Loucy (cell line): Measurements from ENCODE around the gene CREB3L2.
"Not testable (repeated sequence)": the region's sequence is repeated elsewhere in the genome, so short reads cannot be mapped to it uniquely, and the experiment has no call there.

Experiments used
- H2AFZ ChIP-seq: fragments of 200-600 bp; sonication (generic); 2 replicates; pipeline ENCODE4 v1.6.0; 2016; ENCODE audit warnings: antibody characterized with exemption, mild to moderate bottlenecking, low read length, moderate library complexity
- H3F3A ChIP-seq: fragments of 200-600 bp; 2 replicates; pipeline ENCODE4 v1.6.0; 2016; ENCODE audit warnings: antibody characterized with exemption, low read depth, mild to moderate bottlenecking
- H3K27me3 ChIP-seq: fragments of 200-600 bp; sonication (generic); 2 replicates; pipeline ENCODE4 v1.6.1; 2014; ENCODE audit warnings: low read length, mild to moderate bottlenecking; ENCODE audit not compliant: insufficient read depth, poor library complexity, severe bottlenecking
- H3K36me3 ChIP-seq: fragments of 200-600 bp; sonication (generic); 2 replicates; pipeline ENCODE4 v1.6.1; 2016; ENCODE audit warnings: low read length; ENCODE audit not compliant: insufficient read depth
- H3K4me1 ChIP-seq: fragments of 200-600 bp; sonication (generic); 2 replicates; pipeline ENCODE4 v1.5.1; 2014; ENCODE audit warnings: low read length, mild to moderate bottlenecking; ENCODE audit not compliant: insufficient read depth, poor library complexity, severe bottlenecking
- H3K4me2 ChIP-seq: fragments of 200-600 bp; sonication (generic); 2 replicates; pipeline ENCODE4 v1.6.0; 2014; ENCODE audit warnings: antibody characterized with exemption, low read length, low read depth, mild to moderate bottlenecking; ENCODE audit not compliant: poor library complexity, severe bottlenecking
- H3K4me3 ChIP-seq: fragments of 200-600 bp; sonication (generic); 2 replicates; pipeline ENCODE4 v1.5.1; 2014; ENCODE audit warnings: low read length, mild to moderate bottlenecking, mixed read lengths; ENCODE audit not compliant: poor library complexity, severe bottlenecking
- H3K79me2 ChIP-seq: fragments of 200-600 bp; sonication (generic); 2 replicates; pipeline ENCODE4 v1.6.1; 2014; ENCODE audit warnings: low read length; ENCODE audit not compliant: insufficient read depth
- H3K9ac ChIP-seq: fragments of 200-600 bp; sonication (generic); 2 replicates; pipeline ENCODE4 v1.6.0; 2014; ENCODE audit warnings: mild to moderate bottlenecking, low read depth, low read length, moderate library complexity; ENCODE audit not compliant: poor library complexity, severe bottlenecking
- H3K9me2 ChIP-seq: fragments of 200-600 bp; sonication (generic); replicated peaks from 2 replicates; pipeline ENCODE4 v1.6.1; 2016; ENCODE audit warnings: low read depth, low read length, mixed read lengths
- H3K9me3 ChIP-seq: fragments of 200-600 bp; sonication (generic); 2 replicates; pipeline ENCODE4 v1.6.1; 2014; ENCODE audit warnings: mild to moderate bottlenecking, antibody characterized with exemption, low read length, low read depth; ENCODE audit not compliant: insufficient read depth
- H4K20me1 ChIP-seq: fragments of 200-600 bp; sonication (generic); 2 replicates; pipeline ENCODE4 v1.6.0; 2014; ENCODE audit warnings: antibody characterized with exemption, low read length, mild to moderate bottlenecking; ENCODE audit not compliant: insufficient read depth, poor library complexity, severe bottlenecking
- EZH2phosphoT487 ChIP-seq: fragments of 200-600 bp; IDR thresholded peaks from 2 replicates; pipeline ENCODE4 v1.6.1; 2018; ENCODE audit warnings: antibody characterized with exemption, mild to moderate bottlenecking, moderate library complexity, borderline replicate concordance
- TF ChIP-seq, protein P1 (sequence below): fragments of 200-600 bp; sonication (generic); conservative IDR thresholded peaks from 2 replicates; pipeline ENCODE4 v1.5.1; 2014; ENCODE audit warnings: mild to moderate bottlenecking, antibody characterized with exemption, low read length

Gene CREB3L2

DNA sequence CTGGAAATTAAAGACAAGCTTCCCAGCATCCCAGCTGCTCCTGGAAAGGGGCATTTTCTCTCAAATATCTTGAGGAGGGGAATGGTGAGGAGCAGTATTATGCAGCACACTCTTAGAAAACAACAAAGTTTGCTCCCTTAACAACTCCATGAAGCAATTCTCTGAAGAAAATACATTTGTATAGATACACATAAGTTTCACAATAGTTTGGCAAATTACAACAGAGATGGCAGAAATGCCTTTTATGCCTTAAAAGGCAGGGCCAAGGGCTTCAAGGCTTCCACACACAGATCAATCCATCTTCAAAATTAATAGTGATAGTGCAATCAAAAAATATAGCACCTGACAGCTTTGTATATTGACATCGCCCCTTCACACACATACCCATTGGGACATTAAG, 167.3 kb downstream of the CREB3L2 start:
- Histone ChIP-seq H3K4me1 (no peaks in the 10 kb centered on the region), H3K9me2 (no peaks in the 10 kb centered on the region), H2AFZ (no peak overlapping the region), H3K4me2 (no peak overlapping the region), H3K4me3 (no peak overlapping the region), H3F3A (no peaks in the 10 kb centered on the region), H4K20me1 (no peaks in the 10 kb centered on the region), H3K79me2 (no peaks in the 10 kb centered on the region), H3K9me3 (peaks cover 5% of the 10 kb centered on the region; the same call in 1 of the 2 replicates), H3K9ac (no peak overlapping the region), H3K36me3 (no peaks in the 10 kb centered on the region), H3K27me3 (no peaks in the 10 kb centered on the region)
- TF ChIP-seq EZH2phosphoT487: no peak
- TF ChIP-seq, protein P1, sequence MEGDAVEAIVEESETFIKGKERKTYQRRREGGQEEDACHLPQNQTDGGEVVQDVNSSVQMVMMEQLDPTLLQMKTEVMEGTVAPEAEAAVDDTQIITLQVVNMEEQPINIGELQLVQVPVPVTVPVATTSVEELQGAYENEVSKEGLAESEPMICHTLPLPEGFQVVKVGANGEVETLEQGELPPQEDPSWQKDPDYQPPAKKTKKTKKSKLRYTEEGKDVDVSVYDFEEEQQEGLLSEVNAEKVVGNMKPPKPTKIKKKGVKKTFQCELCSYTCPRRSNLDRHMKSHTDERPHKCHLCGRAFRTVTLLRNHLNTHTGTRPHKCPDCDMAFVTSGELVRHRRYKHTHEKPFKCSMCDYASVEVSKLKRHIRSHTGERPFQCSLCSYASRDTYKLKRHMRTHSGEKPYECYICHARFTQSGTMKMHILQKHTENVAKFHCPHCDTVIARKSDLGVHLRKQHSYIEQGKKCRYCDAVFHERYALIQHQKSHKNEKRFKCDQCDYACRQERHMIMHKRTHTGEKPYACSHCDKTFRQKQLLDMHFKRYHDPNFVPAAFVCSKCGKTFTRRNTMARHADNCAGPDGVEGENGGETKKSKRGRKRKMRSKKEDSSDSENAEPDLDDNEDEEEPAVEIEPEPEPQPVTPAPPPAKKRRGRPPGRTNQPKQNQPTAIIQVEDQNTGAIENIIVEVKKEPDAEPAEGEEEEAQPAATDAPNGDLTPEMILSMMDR: no peak

DNA sequence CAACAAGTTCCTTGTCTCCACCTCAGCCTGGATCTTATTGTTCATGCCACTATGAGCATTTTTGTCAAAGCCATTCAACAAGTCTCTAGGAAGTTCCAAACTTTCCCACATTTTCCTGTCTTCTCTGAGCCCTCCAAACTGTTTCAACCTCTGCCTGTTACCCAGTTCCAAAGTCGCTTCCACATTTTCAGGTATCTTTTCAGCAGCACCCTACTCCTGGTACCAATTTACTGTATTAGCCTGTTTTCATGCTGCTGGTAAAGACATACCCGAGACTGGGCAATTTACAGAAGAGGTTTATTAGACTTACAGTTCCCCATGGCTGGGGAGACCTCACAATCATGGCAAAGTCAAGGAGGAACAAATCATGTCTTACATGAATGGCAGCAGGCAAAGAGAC, 168.9 kb downstream of the CREB3L2 start:
- not testable (repeated sequence) for H2AFZ ChIP-seq, H3F3A ChIP-seq, H3K4me1 ChIP-seq, H3K27me3 ChIP-seq, H3K4me3 ChIP-seq, H3K36me3 ChIP-seq, H3K79me2 ChIP-seq, H3K9ac ChIP-seq, H3K9me3 ChIP-seq, H4K20me1 ChIP-seq, H3K4me2 ChIP-seq, H3K9me2 ChIP-seq

DNA sequence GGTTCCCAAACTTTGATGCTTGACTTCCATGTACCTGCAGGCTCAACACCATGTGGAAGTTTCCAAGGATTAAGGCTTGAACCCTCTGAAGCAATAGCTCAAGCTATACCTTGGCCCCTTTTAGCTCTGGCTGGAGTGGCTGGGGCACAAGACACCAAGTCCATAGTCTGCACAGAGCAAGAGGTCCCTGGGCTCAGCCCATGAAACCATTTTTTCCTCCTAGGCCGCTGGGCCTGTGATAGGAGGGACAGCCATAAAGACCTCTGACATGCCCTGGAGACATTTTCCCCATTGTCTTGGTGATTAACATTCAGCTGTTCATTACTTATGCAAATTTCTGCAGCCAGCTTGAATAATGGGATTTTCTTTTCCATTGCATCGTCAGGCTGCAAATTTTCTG, 169.5 kb downstream of the CREB3L2 start:
- Histone ChIP-seq H3F3A (no peaks in the 10 kb centered on the region), H3K9me3 (peaks cover 5% of the 10 kb centered on the region; the same call in 1 of the 2 replicates), H3K79me2 (no peaks in the 10 kb centered on the region), H2AFZ (no peak overlapping the region), H3K4me3 (no peak overlapping the region), H3K9me2 (no peaks in the 10 kb centered on the region), H3K36me3 (no peaks in the 10 kb centered on the region), H4K20me1 (no peaks in the 10 kb centered on the region), H3K27me3 (no peaks in the 10 kb centered on the region), H3K4me1 (no peaks in the 10 kb centered on the region), H3K4me2 (no peak overlapping the region), H3K9ac (no peak overlapping the region)
- no peak for TF ChIP-seq EZH2phosphoT487
- TF ChIP-seq, protein P1: no peak

DNA sequence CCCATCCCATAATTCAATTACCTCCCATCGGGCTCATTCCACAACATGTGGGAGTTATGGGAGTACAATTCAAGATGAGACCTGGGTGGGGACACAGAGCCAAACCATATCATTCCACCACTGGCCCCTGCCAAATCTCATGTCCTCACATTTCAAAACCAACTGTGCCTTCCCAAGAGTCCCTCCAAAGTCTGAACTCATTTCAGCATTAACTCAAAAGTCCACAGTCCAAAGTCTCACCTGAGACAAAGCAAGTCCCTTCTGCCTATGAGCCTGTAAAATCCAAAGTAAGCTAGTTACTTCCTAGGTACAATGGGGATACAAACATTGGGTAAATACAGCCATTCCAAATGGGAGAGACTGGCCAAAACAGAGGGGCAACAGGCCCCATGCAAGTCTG, 170.3 kb downstream of the CREB3L2 start:
- not testable (repeated sequence) for H3F3A ChIP-seq, H3K79me2 ChIP-seq, H3K9me3 ChIP-seq, H3K4me2 ChIP-seq, H3K36me3 ChIP-seq, H2AFZ ChIP-seq, H4K20me1 ChIP-seq, H3K9ac ChIP-seq, H3K27me3 ChIP-seq, H3K9me2 ChIP-seq, H3K4me3 ChIP-seq, H3K4me1 ChIP-seq
